HEK293 (cell line): ENCODE measurements around the gene ZBTB37.

Experiments used
- HOXC10 ChIP-seq: sonication (generic); formaldehyde crosslinking; IDR thresholded peaks from 2 replicates; pipeline ENCODE4 v1.8.1; 2023; ENCODE audit warnings: mild to moderate bottlenecking, missing genetic modification reagents
- IKZF3 ChIP-seq: fragments of 450-650 bp; IDR thresholded peaks from 2 replicates; pipeline ENCODE4 v1.5.0; 2018; ENCODE audit warnings: missing biosample characterization, mild to moderate bottlenecking, missing genetic modification characterization, moderate library complexity
- KLF16 ChIP-seq: fragments of 450-650 bp; formaldehyde crosslinking; IDR thresholded peaks from 2 replicates; pipeline ENCODE4 v1.5.1; 2017; ENCODE audit warnings: missing biosample characterization, missing genetic modification characterization
- KLF9 ChIP-seq: fragments of 450-650 bp; formaldehyde crosslinking; IDR thresholded peaks from 2 replicates; pipeline ENCODE4 v1.5.1; 2016; ENCODE audit warnings: missing biosample characterization, missing genetic modification characterization, low read depth
- PRDM10 ChIP-seq: fragments of 450-650 bp; formaldehyde crosslinking; IDR thresholded peaks from 2 replicates; pipeline ENCODE4 v1.5.1; 2016; ENCODE audit warnings: missing biosample characterization, missing genetic modification characterization
- SCRT1 ChIP-seq: fragments of 450-650 bp; formaldehyde crosslinking; IDR thresholded peaks from 2 replicates; pipeline ENCODE4 v1.5.1; 2016; ENCODE audit warnings: missing biosample characterization, missing genetic modification characterization, borderline replicate concordance
- WT1 ChIP-seq: fragments of 450-650 bp; formaldehyde crosslinking; IDR thresholded peaks from 2 replicates; pipeline ENCODE4 v1.5.1; 2016; ENCODE audit warnings: missing biosample characterization, missing genetic modification characterization
- ZBTB48 ChIP-seq: fragments of 450-650 bp; formaldehyde crosslinking; IDR thresholded peaks from 2 replicates; pipeline ENCODE4 v1.5.1; 2016; ENCODE audit warnings: missing biosample characterization, missing genetic modification characterization
- ZNF10 ChIP-seq: fragments of 450-650 bp; formaldehyde crosslinking; IDR thresholded peaks from 2 replicates; pipeline ENCODE4 v1.5.1; 2017; ENCODE audit warnings: missing biosample characterization, missing genetic modification characterization
- ZNF169 ChIP-seq: fragments of 450-650 bp; formaldehyde crosslinking; IDR thresholded peaks from 2 replicates; pipeline ENCODE4 v1.5.1; 2016; ENCODE audit warnings: missing biosample characterization, missing genetic modification characterization
- ZNF174 ChIP-seq: fragments of 450-650 bp; formaldehyde crosslinking; IDR thresholded peaks from 2 replicates; pipeline ENCODE4 v1.5.0; 2017; ENCODE audit warnings: missing biosample characterization, mild to moderate bottlenecking, missing genetic modification characterization
- ZNF184 ChIP-seq: fragments of 450-650 bp; IDR thresholded peaks from 2 replicates; pipeline ENCODE4 v1.5.1; 2018; ENCODE audit warnings: missing biosample characterization, mild to moderate bottlenecking, missing genetic modification characterization
- ZNF350 ChIP-seq: fragments of 450-650 bp; formaldehyde crosslinking; IDR thresholded peaks from 2 replicates; pipeline ENCODE4 v1.5.0; 2017; ENCODE audit warnings: missing biosample characterization, mild to moderate bottlenecking, missing genetic modification characterization
- ZNF366 ChIP-seq: fragments of 450-650 bp; formaldehyde crosslinking; conservative IDR thresholded peaks from 2 replicates; pipeline ENCODE4 v1.5.1; 2016; ENCODE audit warnings: missing biosample characterization, missing genetic modification characterization
- ZNF394 ChIP-seq: fragments of 450-650 bp; formaldehyde crosslinking; IDR thresholded peaks from 2 replicates; pipeline ENCODE4 v1.5.1; 2016; ENCODE audit warnings: missing biosample characterization, missing genetic modification characterization, mild to moderate bottlenecking, moderate library complexity, borderline replicate concordance
- ZNF558 ChIP-seq: fragments of 450-650 bp; formaldehyde crosslinking; IDR thresholded peaks from 2 replicates; pipeline ENCODE4 v1.5.1; 2016; ENCODE audit warnings: missing biosample characterization, missing genetic modification characterization
- ZNF585B ChIP-seq: fragments of 450-650 bp; formaldehyde crosslinking; IDR thresholded peaks from 2 replicates; pipeline ENCODE4 v1.5.1; 2016; ENCODE audit warnings: missing biosample characterization, missing genetic modification characterization
- ZNF639 ChIP-seq: fragments of 450-650 bp; formaldehyde crosslinking; IDR thresholded peaks from 2 replicates; pipeline ENCODE4 v1.5.1; 2016; ENCODE audit warnings: missing biosample characterization, missing genetic modification characterization
- ZNF777 ChIP-seq: fragments of 450-650 bp; formaldehyde crosslinking; IDR thresholded peaks from 2 replicates; pipeline ENCODE4 v1.5.1; 2017; ENCODE audit warnings: missing biosample characterization, missing genetic modification characterization, borderline replicate concordance
- ZNF792 ChIP-seq: fragments of 450-650 bp; formaldehyde crosslinking; IDR thresholded peaks from 2 replicates; pipeline ENCODE4 v1.5.1; 2016; ENCODE audit warnings: missing biosample characterization, missing genetic modification characterization
- ZSCAN23 ChIP-seq: fragments of 450-650 bp; formaldehyde crosslinking; IDR thresholded peaks from 2 replicates; pipeline ENCODE4 v1.5.1; 2016; ENCODE audit warnings: missing biosample characterization, missing genetic modification characterization
- TF ChIP-seq, protein P1 (sequence below): fragments of 450-650 bp; formaldehyde crosslinking; IDR thresholded peaks from 2 replicates; pipeline ENCODE4 v1.5.1; 2016; ENCODE audit warnings: missing biosample characterization, missing genetic modification characterization
- TF ChIP-seq, protein P2 (sequence below): fragments of 450-650 bp; formaldehyde crosslinking; conservative IDR thresholded peaks from 2 replicates; pipeline ENCODE4 v1.5.1; 2016; ENCODE audit warnings: low read depth, missing biosample characterization, missing genetic modification characterization
- TF ChIP-seq, protein P3 (sequence below): fragments of 450-650 bp; formaldehyde crosslinking; IDR thresholded peaks from 2 replicates; pipeline ENCODE4 v1.5.1; 2016; ENCODE audit warnings: missing biosample characterization, missing genetic modification characterization

ZBTB37 gene

DNA sequence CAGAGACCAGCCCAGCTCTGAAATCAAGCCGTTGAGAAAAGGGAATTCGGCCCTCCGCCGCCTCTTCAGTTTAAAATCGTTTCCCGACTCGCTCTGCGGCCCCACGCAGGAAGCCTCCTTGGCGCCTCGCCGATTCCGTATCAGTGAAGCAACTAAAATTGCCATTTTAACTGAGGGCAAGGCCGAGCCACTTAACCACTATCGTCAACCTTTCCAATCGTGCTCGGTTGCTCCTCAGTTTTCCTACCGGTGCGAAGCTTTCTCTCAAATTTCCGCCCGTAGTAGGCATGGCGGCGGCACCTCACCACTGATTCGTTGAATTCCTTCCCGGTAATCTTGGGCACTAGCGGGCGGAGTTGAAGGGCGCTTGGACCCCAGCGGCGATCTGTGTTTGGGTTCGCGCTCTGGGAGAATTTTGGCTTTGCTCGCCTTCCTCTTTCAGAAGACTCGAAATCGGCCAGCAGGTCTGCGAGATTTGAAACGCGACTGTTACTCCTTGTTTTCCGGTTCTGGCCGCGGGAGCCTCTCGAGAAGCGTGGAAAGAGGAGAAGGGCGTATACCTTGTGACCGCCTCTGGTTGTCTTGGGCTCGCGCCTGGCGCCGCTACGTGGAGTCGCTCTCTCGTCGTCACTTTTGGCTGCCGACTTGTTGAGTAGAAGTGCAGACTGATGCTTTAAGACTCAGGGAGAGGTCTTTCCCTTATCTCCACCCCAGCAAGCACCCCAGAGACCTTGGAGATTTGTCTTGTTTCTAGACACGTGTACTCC is 43.7 kb upstream of the ZBTB37 start, which contains the start of the genes CENPL and DARS2 (continued):
- TF ChIP-seq, protein P1, sequence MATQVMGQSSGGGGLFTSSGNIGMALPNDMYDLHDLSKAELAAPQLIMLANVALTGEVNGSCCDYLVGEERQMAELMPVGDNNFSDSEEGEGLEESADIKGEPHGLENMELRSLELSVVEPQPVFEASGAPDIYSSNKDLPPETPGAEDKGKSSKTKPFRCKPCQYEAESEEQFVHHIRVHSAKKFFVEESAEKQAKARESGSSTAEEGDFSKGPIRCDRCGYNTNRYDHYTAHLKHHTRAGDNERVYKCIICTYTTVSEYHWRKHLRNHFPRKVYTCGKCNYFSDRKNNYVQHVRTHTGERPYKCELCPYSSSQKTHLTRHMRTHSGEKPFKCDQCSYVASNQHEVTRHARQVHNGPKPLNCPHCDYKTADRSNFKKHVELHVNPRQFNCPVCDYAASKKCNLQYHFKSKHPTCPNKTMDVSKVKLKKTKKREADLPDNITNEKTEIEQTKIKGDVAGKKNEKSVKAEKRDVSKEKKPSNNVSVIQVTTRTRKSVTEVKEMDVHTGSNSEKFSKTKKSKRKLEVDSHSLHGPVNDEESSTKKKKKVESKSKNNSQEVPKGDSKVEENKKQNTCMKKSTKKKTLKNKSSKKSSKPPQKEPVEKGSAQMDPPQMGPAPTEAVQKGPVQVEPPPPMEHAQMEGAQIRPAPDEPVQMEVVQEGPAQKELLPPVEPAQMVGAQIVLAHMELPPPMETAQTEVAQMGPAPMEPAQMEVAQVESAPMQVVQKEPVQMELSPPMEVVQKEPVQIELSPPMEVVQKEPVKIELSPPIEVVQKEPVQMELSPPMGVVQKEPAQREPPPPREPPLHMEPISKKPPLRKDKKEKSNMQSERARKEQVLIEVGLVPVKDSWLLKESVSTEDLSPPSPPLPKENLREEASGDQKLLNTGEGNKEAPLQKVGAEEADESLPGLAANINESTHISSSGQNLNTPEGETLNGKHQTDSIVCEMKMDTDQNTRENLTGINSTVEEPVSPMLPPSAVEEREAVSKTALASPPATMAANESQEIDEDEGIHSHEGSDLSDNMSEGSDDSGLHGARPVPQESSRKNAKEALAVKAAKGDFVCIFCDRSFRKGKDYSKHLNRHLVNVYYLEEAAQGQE: no peak
- TF ChIP-seq ZNF792 (tag by site-specific recombination): no peak
- 0 out of 2 replicates have a peak, but pooled peaks have one; percentile 55 for TF ChIP-seq ZNF10 (tag by site-specific recombination)
- no peak for TF ChIP-seq ZNF169 (tag by site-specific recombination)
- TF ChIP-seq ZNF639 (tag by site-specific recombination): 0 out of 2 replicates have a peak, but pooled peaks have one; percentile 20
- TF ChIP-seq, protein P2, sequence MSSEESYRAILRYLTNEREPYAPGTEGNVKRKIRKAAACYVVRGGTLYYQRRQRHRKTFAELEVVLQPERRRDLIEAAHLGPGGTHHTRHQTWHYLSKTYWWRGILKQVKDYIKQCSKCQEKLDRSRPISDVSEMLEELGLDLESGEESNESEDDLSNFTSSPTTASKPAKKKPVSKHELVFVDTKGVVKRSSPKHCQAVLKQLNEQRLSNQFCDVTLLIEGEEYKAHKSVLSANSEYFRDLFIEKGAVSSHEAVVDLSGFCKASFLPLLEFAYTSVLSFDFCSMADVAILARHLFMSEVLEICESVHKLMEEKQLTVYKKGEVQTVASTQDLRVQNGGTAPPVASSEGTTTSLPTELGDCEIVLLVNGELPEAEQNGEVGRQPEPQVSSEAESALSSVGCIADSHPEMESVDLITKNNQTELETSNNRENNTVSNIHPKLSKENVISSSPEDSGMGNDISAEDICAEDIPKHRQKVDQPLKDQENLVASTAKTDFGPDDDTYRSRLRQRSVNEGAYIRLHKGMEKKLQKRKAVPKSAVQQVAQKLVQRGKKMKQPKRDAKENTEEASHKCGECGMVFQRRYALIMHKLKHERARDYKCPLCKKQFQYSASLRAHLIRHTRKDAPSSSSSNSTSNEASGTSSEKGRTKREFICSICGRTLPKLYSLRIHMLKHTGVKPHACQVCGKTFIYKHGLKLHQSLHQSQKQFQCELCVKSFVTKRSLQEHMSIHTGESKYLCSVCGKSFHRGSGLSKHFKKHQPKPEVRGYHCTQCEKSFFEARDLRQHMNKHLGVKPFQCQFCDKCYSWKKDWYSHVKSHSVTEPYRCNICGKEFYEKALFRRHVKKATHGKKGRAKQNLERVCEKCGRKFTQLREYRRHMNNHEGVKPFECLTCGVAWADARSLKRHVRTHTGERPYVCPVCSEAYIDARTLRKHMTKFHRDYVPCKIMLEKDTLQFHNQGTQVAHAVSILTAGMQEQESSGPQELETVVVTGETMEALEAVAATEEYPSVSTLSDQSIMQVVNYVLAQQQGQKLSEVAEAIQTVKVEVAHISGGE: peak; percentile 95
- TF ChIP-seq, protein P3, sequence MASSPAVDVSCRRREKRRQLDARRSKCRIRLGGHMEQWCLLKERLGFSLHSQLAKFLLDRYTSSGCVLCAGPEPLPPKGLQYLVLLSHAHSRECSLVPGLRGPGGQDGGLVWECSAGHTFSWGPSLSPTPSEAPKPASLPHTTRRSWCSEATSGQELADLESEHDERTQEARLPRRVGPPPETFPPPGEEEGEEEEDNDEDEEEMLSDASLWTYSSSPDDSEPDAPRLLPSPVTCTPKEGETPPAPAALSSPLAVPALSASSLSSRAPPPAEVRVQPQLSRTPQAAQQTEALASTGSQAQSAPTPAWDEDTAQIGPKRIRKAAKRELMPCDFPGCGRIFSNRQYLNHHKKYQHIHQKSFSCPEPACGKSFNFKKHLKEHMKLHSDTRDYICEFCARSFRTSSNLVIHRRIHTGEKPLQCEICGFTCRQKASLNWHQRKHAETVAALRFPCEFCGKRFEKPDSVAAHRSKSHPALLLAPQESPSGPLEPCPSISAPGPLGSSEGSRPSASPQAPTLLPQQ: no peak; the same call in 1 of the 2 replicates
- peak; percentile 48; the same call in 1 of the 2 replicates for TF ChIP-seq ZNF366 (tag by site-specific recombination)
- TF ChIP-seq ZNF585B (tag by site-specific recombination): no peak
- peak; percentile 53; the same call in 1 of the 2 replicates for TF ChIP-seq ZNF558 (tag by site-specific recombination)
- peak; percentile 80 for TF ChIP-seq SCRT1
- peak; percentile 13; the same call in 1 of the 2 replicates for TF ChIP-seq ZBTB48
- no peak for TF ChIP-seq KLF9 (tag by site-specific recombination)
- TF ChIP-seq ZNF174: no peak
- no peak for TF ChIP-seq ZNF777 (tag by site-specific recombination)
- TF ChIP-seq HOXC10 (CRISPR knock-in tag): 0 out of 2 replicates have a peak, but pooled peaks have one; percentile 53
- peak; percentile 23; the same call in 1 of the 2 replicates for TF ChIP-seq KLF16
- no peak for TF ChIP-seq ZNF350
- peak; percentile 86 for TF ChIP-seq ZNF394 (tag by site-specific recombination)
- no peak for TF ChIP-seq ZSCAN23 (tag by site-specific recombination)
- TF ChIP-seq PRDM10 (tag by site-specific recombination): peak; percentile 64
- TF ChIP-seq ZNF184 (tag by site-specific recombination): no peak
- TF ChIP-seq IKZF3: peak; percentile 55; the same call in 1 of the 2 replicates
- peak; percentile 6; the same call in 1 of the 2 replicates for TF ChIP-seq WT1
